RWPE1 (cell line): ENCODE data around the gene ARMC7.
"Not testable (repeated sequence)": the region's sequence is repeated elsewhere in the genome, so short reads cannot be mapped to it uniquely, and the experiment has no call there.

Source experiments
- CTCF ChIA-PET: fragments of 350-600 bp; sonication (Branson Sonifier 250); formaldehyde crosslinking; extraction: SDS; loops from one replicate; lab custom pipeline; 2021; lab: Yijun Ruan, JAX
- POLR2A ChIA-PET: fragments of 400-600 bp; formaldehyde crosslinking; extraction: SDS; loops from one replicate; lab custom pipeline; 2020; ENCODE audit warnings: antibody characterized with exemption; ENCODE audit not compliant: low non-redundant PET; lab: Yijun Ruan, JAX
- DNase-seq: peaks from one replicate; pipeline ENCODE4 v3.0.0; 2012; ENCODE audit warnings: low spot score
- H3K27ac ChIP-seq: fragments of 450-650 bp; 2 replicates; pipeline ENCODE4 v1.5.1; 2017
- TF ChIP-seq, protein P1 (sequence below): fragments of 450-650 bp; conservative IDR thresholded peaks from 2 replicates; pipeline ENCODE4 v1.5.1; 2017; ENCODE audit warnings: low read depth, mild to moderate bottlenecking

ARMC7 gene

DNA sequence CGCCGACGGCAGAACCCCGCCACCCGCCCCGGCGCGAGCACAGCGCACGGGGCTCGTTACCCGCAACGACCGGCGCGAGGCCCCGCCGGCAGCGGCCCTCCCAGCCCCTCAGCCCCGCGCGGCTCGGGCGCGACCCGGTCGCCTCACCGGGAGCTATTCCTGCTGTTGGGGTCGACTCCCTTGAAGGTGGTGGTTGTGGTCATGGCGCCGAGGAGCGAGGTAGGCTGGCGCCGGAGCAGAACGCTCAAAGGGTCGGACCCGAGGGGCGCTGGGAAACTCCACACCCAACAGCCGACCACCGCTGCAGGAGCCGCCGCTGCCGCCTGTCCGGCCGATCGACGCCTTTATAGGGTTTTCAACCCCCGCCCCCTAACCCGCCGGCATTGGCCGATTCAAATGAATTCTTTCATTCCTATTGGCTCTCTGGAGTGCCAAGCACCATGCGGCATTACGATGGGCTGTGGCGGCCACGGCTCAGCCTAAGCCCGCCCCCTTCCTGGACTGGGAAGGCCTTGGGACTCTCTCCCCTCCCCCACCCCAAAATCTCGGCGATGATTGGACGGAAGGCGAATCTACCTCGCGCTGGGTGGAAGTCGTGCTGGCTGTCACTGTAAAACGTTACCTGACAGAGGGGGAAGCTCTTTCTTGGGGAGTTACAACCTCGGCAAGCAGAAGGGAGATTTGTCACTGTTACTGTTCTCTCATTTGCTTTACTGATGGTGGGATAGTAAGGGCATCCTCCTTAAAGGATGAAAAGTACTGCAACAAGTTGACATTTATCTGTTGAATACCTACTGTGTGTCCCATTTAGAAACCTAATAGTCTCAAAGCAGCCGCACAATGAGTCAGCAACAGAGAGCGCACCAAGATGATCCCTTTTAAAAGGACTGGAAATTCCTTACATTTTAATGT, 44.7 kb downstream of the ARMC7 start, which contains the start of gene JPT1:
Gene JPT1 (minus strand): TSS at position 318 of the 912 bp plus-strand sequence. CDS start 115 bp downstream, at position 203.
- ChIA-PET POLR2A (interaction anchor here (0.6 to 1.5 kb wide), 4 partner anchors 9 to 118 kb away, joined by 3 to 9 read pairs (median 3); no protein-coding TSS in a partner anchor), CTCF (interaction anchor here (1.0 to 1.1 kb wide), 2 partner anchors 40 to 47 kb away, joined by 3 to 5 read pairs; no protein-coding TSS in a partner anchor)
- DNase-seq = peak; percentile 99
- TF ChIP-seq, protein P1, sequence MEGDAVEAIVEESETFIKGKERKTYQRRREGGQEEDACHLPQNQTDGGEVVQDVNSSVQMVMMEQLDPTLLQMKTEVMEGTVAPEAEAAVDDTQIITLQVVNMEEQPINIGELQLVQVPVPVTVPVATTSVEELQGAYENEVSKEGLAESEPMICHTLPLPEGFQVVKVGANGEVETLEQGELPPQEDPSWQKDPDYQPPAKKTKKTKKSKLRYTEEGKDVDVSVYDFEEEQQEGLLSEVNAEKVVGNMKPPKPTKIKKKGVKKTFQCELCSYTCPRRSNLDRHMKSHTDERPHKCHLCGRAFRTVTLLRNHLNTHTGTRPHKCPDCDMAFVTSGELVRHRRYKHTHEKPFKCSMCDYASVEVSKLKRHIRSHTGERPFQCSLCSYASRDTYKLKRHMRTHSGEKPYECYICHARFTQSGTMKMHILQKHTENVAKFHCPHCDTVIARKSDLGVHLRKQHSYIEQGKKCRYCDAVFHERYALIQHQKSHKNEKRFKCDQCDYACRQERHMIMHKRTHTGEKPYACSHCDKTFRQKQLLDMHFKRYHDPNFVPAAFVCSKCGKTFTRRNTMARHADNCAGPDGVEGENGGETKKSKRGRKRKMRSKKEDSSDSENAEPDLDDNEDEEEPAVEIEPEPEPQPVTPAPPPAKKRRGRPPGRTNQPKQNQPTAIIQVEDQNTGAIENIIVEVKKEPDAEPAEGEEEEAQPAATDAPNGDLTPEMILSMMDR = no peak
- peak within 1 kb of the TSS; percentile 85 for H3K27ac ChIP-seq

DNA sequence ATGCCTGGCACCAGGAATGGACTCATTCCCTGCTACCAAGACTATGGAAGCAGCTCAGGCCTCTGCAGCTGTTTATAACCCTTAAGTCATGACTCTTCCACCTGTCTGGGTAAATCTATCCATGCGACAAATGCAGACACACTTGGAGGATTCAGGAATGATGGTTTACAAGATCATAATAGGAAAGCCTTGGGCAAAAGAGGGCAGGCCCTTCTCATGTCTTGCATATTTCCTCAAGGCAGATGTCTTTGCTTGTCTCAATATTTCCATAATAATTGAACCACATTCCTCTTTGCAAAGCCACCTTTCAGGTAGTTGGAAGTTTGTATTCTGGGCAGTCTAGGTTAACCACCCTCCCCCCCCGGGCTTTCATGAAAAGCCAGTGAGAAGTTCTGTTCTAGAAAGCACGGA, 45.4 kb downstream of the ARMC7 start:
- ChIA-PET POLR2A (interaction anchor here (0.6 to 1.5 kb wide), 5 partner anchors 9 to 117 kb away, joined by 3 to 9 read pairs (median 3); no protein-coding TSS in a partner anchor), CTCF (interaction anchor here (1.0 kb wide), 1 partner anchor 41 kb away, joined by 3 read pairs; no protein-coding TSS in a partner anchor)
- peak; percentile 23 for DNase-seq
- H3K27ac ChIP-seq = peak overlapping the region; percentile 85
- TF ChIP-seq, protein P1 = no peak

DNA sequence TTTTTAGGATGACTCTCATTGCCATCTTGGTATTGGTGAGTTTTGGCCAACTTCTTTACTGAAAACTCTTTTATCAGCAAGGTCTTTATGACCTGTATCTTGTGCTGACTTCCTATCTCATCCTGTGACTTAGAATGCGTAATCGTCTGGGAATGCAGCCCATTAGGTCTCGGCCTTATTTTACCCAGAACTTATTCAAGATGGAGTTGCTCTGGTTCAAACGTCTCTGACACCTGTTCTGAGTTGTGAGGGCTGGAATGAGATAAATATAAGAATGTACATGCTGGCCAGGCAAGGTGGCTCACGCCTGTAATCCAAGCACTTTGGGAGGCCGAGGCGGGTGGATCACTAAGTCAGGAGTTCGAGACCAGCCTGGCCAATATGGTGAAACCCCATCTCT, 48.7 kb downstream of the ARMC7 start:
- peak overlapping the region; percentile 57 for H3K27ac ChIP-seq
- POLR2A ChIA-PET, DNase-seq, CTCF ChIA-PET: not testable (repeated sequence)

DNA sequence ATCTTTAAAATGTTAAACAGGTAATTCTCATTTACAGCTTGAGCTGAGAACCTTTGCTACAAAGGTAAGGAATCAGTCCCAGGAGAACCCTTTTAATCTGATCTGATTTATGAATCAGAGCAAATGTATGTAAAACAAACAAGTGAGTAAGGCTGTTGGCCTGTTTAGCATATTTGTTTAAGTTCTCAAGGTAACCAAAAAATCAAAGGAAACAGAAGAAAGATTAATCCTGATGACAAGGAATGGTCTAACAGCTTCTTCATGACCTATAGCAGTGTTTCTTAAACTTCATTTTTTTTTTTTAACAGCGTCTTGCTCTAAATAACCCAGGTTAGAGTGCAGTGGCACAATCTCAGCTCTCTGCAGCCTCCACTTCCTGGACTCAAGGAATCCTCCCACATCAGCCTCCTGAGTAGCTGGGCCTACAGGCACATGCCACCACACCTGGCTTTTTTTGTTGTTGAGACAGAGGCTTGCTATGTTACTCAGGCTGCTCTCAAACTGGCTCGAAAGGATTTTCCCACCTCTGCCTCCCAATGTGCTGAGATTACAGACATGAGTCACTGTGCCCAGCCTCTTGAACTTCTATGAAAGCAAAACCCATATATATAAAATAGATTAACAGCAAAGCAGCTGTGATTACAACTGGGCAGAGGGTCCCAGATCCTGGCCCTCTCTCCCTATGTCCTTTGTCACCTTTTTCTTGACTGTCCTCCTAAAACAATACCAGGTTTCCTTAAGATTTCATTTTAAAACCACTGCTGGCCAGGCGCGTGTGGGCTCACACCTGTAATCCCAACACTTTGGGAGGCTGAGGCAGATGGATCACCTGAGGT, 49.6 kb downstream of the ARMC7 start:
- H3K27ac ChIP-seq = peak overlapping the region; percentile 65
- peak; percentile 57 for DNase-seq

DNA sequence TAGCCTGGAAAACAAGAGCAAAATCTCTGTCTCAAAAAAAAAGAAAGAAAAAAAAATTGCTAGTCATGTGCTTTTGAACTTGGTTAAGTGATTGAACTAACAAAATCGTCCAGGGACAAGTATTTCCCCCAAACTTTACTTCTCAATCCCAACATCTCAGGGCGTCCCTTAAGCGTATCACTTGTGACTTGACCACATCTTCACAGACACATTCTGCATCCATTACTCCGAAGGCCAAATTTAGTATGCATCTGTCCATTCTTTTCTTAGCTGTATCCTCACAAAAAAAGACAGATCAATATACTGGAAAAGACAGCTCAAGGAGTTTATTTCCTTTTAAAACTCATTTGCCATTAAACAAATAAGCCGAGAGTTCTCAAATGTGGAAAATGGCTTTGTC, 50.4 kb downstream of the ARMC7 start:
- ChIA-PET CTCF (interaction anchor here (0.6 kb wide), 1 partner anchor 11 kb away, joined by 3 read pairs; no protein-coding TSS in a partner anchor), POLR2A (no interaction called here)
- H3K27ac ChIP-seq = peak overlapping the region; percentile 65
- DNase-seq = no peak
- TF ChIP-seq, protein P1 = no peak

More for the DNA sequence above, 49.6 kb downstream of the ARMC7 start:
- TF ChIP-seq, protein P1 = no peak
- ChIA-PET CTCF (no interaction called here), POLR2A (no interaction called here)

DNA sequence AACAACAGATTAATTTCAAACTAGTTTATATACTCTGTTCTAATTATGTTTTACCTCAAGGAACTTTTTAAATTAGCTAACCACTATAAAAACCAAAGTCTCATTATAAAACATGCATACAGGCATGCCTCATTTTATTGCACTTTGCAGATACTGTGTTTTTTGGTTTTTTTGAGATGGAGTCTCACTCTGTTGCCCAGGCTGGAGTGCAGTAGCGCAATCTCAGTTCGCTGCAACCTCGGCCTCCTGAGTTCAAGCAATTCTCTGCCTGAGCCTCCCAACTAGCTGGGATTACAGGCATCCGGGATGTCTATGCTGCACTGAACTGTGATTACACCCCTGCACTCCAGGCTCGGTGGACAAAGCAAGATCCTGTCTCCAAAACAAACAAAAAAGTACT, 53.3 kb downstream of the ARMC7 start:
- 0 out of 2 replicates have a peak overlapping the region, but pooled peaks have one; percentile 13 for H3K27ac ChIP-seq
- no peak for DNase-seq
- ChIA-PET CTCF (interaction anchor here (0.5 to 1.4 kb wide), 2 partner anchors 37 to 49 kb away, joined by 3 to 5 read pairs; no protein-coding TSS in a partner anchor), POLR2A (no interaction called here)
- TF ChIP-seq, protein P1 = no peak

DNA sequence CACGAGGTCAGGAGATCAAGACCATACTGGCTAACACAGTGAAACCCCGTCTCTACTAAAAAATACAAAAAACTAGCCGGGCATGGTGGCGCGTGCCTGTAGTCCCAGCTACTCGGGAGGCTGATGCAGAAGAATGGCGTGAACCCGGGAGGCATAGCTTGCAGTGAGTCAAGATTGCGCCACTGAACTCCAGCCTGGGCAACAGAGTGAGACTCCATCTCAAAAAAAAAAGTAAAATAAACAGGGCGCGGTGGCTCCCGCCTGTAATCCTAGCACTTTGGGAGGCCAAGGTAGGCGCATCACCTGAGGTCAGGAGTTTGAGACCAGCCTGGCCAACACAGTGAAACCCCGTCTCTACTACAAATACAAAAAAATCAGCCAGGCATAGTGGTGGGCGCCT, 54.8 kb downstream of the ARMC7 start:
- CTCF ChIA-PET, DNase-seq: not testable (repeated sequence)
- H3K27ac ChIP-seq = peak overlapping the region; percentile 34; the same call in 1 of the 2 replicates
- POLR2A ChIA-PET = interaction anchor here (0.7 kb wide), 1 partner anchor 14 kb away, joined by 12 read pairs; no protein-coding TSS in a partner anchor
